Right lobe of liver (tissue), 6 donors: ENCODE data around the gene JUP. TPM values are rescaled to one million over a fixed set of nuclear protein-coding genes. Genes with fewer than 3 reads are reported as not detected.

Experiments
- ATAC-seq, 4 donors: fragments of 200-7000 bp; cut with Tn5 transposase; one replicate each; pipeline ENCODE4 v1.9.1; 2020; ENCODE audit warnings: mild to moderate bottlenecking in 4 of 4, moderate library complexity in 4 of 4
- DNase-seq, 3 donors: peaks; one replicate each; pipeline ENCODE4 v3.0.0-alpha.2; 2020
- H3K27ac ChIP-seq, 3 donors: fragments of 200-600 bp; one replicate each; pipeline ENCODE4 v1.8.0; 2022
- H3K27me3 ChIP-seq, 2 donors: fragments of 200-600 bp; one replicate each; pipeline ENCODE4 v1.8.0; 2022
- H3K36me3 ChIP-seq, 4 donors: fragments of 200-600 bp; sonication (generic) in 1 of 4; one replicate each; pipeline versions ENCODE4 v1.5.1 to v1.8.0; 2017 to 2022; ENCODE audit warnings: control low read depth in 1 of 4
- H3K4me1 ChIP-seq, 4 donors: fragments of 200-600 bp; sonication (generic) in 1 of 4; one replicate each; pipeline versions ENCODE4 v1.5.1 to v1.8.0; 2017 to 2022; ENCODE audit warnings: control low read depth in 1 of 4
- H3K4me3 ChIP-seq, 3 donors: fragments of 200-600 bp; one replicate each; pipeline ENCODE4 v1.8.0; 2022
- H3K9me3 ChIP-seq, 4 donors: fragments of 200-600 bp; sonication (generic) in 1 of 4; one replicate each; pipeline versions ENCODE4 v1.5.1 to v1.8.0; 2017 to 2022; ENCODE audit warnings: control low read depth in 1 of 4
- POLR2A ChIP-seq: fragments of 450-650 bp; IDR thresholded peaks from one replicate; pipeline ENCODE4 v1.6.1; 2017; ENCODE audit warnings: antibody characterized with exemption, mild to moderate bottlenecking
- WGBS: methylation state at CpG from one replicate; pipeline ENCODE4 v1.1.6; 2018; ENCODE audit warnings: low coverage, low lambda C conversion rate; ENCODE audit not compliant: insufficient coverage; ENCODE audit errors: missing lambda C conversion rate; 5-methylcytosine and 5-hydroxymethylcytosine counted together
- intact Hi-C, 2 donors: fragments of 100-400 bp; cut with DNase I; formaldehyde crosslinking; loops; one replicate each; pipeline versions ENCODE4 v1.11.2 to v1.14.1; 2022
- total RNA-seq, 6 experiments: library from RNA; depleted of rRNA in 2 of 6; stranded (reverse); fragments of >200 nt in 2 of 6; fragmentation: NEBNext Ultra II Directional in 3 of 6; extraction: Animal tissue kit (Norgen Biotek cat#: 25700) in 3 of 6; gene quantifications; one replicate each; pipeline versions ENCODE4 v1.1.0 to v1.2.4, GENCODE V29; 2016 to 2023
- TF ChIP-seq, protein P1 (sequence below), 4 donors: fragments of 200-600 bp in 3 of 4; fragments of 450-650 bp in 1 of 4; IDR thresholded peaks; one replicate each; pipeline versions ENCODE4 v1.5.1 to v1.8.0; 2016 to 2022; ENCODE audit warnings: antibody characterized with exemption in 4 of 4, mild to moderate bottlenecking in 2 of 4
- donor health status: DM: no; HTN: yes; CAD: no.
- donor health status: DM: no; HTN: no; CAD: no.
- donor health status: DM: no; HTN: no; CAD: no.
- donor health status: DM: no; HTN: yes; CAD: no.
- donor health status: DM: no; HTN: yes; CAD: no.

Gene JUP
- total RNA-seq, 6 experiments from 2014 or later = 54.3 to 74.8 (median 65.7) TPM

DNA sequence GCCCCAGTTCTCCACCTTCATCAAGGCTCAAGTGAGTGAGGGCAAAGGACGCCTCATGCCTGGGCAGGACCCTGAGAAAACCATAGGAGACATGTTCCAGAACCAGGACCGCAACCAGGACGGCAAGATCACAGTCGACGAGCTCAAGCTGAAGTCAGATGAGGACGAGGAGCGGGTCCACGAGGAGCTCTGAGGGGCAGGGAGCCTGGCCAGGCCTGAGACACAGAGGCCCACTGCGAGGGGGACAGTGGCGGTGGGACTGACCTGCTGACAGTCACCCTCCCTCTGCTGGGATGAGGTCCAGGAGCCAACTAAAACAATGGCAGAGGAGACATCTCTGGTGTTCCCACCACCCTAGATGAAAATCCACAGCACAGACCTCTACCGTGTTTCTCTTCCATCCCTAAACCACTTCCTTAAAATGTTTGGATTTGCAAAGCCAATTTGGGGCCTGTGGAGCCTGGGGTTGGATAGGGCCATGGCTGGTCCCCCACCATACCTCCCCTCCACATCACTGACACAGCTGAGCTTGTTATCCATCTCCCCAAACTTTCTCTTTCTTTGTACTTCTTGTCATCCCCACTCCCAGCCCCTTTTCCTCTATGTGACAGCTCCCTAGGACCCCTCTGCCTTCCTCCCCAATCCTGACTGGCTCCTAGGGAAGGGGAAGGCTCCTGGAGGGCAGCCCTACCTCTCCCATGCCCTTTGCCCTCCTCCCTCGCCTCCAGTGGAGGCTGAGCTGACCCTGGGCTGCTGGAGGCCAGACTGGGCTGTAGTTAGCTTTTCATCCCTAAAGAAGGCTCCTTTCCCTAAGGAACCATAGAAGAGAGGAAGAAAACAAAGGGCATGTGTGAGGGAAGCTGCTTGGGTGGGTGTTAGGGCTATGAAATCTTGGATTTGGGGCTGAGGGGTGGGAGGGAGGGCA is 36.0 kb upstream of the JUP start:
- no peaks in the 10 kb centered on the region for H3K4me1 ChIP-seq
- DNase-seq (no peak), ATAC-seq (no peak)
- H3K9me3 ChIP-seq = no peaks in the 10 kb centered on the region
- no peak overlapping the region for H3K4me3 ChIP-seq
- 67% methylated on average over 1 of the region's 12 CpGs for WGBS
- TF ChIP-seq, protein P1, sequence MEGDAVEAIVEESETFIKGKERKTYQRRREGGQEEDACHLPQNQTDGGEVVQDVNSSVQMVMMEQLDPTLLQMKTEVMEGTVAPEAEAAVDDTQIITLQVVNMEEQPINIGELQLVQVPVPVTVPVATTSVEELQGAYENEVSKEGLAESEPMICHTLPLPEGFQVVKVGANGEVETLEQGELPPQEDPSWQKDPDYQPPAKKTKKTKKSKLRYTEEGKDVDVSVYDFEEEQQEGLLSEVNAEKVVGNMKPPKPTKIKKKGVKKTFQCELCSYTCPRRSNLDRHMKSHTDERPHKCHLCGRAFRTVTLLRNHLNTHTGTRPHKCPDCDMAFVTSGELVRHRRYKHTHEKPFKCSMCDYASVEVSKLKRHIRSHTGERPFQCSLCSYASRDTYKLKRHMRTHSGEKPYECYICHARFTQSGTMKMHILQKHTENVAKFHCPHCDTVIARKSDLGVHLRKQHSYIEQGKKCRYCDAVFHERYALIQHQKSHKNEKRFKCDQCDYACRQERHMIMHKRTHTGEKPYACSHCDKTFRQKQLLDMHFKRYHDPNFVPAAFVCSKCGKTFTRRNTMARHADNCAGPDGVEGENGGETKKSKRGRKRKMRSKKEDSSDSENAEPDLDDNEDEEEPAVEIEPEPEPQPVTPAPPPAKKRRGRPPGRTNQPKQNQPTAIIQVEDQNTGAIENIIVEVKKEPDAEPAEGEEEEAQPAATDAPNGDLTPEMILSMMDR (IDR thresholded peaks at IDR 0.05) = no peak
- TF ChIP-seq POLR2A = no peak
- no peaks in the 10 kb centered on the region for H3K27me3 ChIP-seq
- peaks cover 0 to 14% (median under 1%) of the 10 kb centered on the region in 4 donors for H3K36me3 ChIP-seq
- intact Hi-C loops = no loop called here
- no peak overlapping the region for H3K27ac ChIP-seq

DNA sequence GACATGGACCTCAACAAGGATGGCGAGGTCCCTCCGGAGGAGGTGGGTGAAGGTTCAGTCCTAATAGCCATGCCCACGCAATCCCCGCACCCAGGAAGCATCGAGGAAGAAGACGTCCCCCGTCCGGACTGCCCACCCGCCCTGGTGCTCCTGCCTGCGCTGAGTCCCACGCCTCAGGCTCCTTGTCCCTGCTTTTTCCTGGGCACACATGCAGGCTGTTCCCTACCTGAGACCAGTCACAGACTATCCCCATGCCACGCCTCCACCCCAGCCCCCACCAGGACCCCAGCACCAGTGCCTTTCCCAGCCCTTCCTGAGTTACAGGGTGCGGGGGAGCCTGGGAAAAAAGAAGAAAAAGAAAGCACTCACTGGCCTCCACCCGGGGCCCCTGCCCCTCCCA is 35.3 kb upstream of the JUP start:
- no peak for DNase-seq
- no peaks in the 10 kb centered on the region for H3K27me3 ChIP-seq
- no peak overlapping the region for H3K27ac ChIP-seq
- H3K9me3 ChIP-seq = no peaks in the 10 kb centered on the region
- peaks cover 0 to 11% (median under 1%) of the 10 kb centered on the region in 4 donors for H3K36me3 ChIP-seq
- TF ChIP-seq POLR2A = no peak
- TF ChIP-seq, protein P1 (IDR thresholded peaks at IDR 0.05) = no peak
- H3K4me3 ChIP-seq = no peak overlapping the region
- 29% methylated on average over 1 of the region's 14 CpGs for whole genome bisulfite sequencing
- no peaks in the 10 kb centered on the region for H3K4me1 ChIP-seq
- intact Hi-C loops = no loop called here
- no peak for ATAC-seq

DNA sequence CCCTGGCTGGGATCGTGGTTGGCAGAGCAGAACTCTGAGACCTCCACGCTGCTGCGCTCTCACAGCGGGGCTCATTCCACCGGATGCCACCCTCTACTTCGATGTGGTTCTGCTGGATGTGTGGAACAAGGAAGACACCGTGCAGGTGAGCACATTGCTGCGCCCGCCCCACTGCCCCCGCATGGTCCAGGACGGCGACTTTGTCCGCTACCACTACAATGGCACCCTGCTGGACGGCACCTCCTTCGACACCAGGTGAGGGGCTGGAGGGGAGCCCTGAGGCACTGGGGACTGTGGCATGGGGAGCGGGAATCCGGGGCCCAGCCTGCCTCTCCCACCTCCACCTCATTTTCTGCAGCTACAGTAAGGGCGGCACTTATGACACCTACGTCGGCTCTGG is 31.5 kb upstream of the JUP start:
- Histone ChIP-seq H3K9me3 (no peaks in the 10 kb centered on the region), H3K36me3 (no peaks in the 10 kb centered on the region), H3K27ac (no peak overlapping the region), H3K27me3 (no peaks in the 10 kb centered on the region), H3K4me1 (no peaks in the 10 kb centered on the region), H3K4me3 (no peak overlapping the region)
- no peak for TF ChIP-seq POLR2A
- TF ChIP-seq, protein P1 (IDR thresholded peaks at IDR 0.05) = no peak
- DNase-seq (no peak), ATAC-seq (no peak)
- 96% methylated on average over 11 of the region's 20 CpGs for WGBS
- intact Hi-C loops = loop anchor here (10.0 kb wide), 2 partner anchors 67 to 137 kb away; no protein-coding TSS in a partner anchor

DNA sequence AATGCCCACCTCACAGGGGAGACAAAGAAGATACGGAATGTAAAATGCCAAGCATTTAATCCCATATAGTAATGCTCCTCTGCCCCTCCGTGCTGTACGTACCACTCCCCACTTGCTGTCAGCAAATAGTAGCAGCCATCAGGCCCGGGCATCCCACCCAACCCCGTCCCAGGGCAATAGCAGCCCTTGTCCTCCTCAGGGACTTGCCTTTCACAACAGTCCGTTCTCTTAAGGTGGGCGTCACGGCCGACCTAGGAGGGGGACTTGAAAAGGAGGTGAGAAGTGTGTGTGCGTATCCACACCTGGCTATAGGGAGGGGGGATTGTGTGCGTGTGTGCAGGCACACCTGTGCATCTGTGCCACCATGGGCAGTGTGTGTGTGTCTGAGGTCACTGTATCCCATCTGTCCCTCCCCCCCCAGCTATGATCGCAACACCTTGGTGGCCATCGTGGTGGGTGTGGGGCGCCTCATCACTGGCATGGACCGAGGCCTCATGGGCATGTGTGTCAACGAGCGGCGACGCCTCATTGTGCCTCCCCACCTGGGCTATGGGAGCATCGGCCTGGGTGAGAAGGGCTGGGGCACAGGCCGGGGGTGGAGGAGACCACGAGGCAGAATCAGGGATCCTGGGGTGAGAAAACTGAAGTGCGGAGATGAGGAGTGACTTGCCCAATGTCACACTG is 30.3 kb upstream of the JUP start:
- Histone ChIP-seq H3K36me3 (no peaks in the 10 kb centered on the region), H3K27me3 (no peaks in the 10 kb centered on the region), H3K4me3 (no peak overlapping the region), H3K9me3 (no peaks in the 10 kb centered on the region), H3K27ac (no peak overlapping the region), H3K4me1 (peaks cover 0 to 5% (median 2%) of the 10 kb centered on the region in 4 donors)
- no peak for ATAC-seq
- no peak for DNase-seq
- WGBS = 86% methylated on average over 5 of the region's 23 CpGs
- TF ChIP-seq, protein P1 (IDR thresholded peaks at IDR 0.05) = no peak
- TF ChIP-seq POLR2A = no peak
- intact Hi-C loops = loop anchor here (10.0 kb wide), 2 partner anchors 68 to 138 kb away; no protein-coding TSS in a partner anchor
